SHP77 (cell line): Measurements from ENCODE around the gene SNX25.

Source experiments
- DNase-seq, 2 experiments: peaks; one replicate each; lab custom pipeline; 2025; lab: John Stamatoyannopoulos, UW

Gene SNX25

DNA sequence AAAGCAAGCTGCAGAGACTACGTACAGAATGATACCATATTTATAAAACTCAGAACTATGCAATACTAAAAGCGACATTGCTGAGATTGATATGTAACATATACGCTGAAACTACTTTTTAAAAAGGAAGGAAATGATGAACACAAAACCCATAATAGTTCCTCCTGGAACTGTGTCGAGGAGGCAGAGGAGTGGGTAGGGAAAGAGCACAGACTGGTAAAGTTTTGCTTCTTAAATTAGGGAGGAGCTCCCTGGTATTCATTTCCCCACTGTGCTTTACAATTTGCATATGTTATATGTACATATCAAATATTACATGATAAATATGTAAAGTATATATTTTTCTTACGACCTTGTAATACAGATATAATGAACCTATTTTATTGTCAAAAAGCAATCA, 202.5 kb downstream of the SNX25 start:
- DNase-seq = no peak

DNA sequence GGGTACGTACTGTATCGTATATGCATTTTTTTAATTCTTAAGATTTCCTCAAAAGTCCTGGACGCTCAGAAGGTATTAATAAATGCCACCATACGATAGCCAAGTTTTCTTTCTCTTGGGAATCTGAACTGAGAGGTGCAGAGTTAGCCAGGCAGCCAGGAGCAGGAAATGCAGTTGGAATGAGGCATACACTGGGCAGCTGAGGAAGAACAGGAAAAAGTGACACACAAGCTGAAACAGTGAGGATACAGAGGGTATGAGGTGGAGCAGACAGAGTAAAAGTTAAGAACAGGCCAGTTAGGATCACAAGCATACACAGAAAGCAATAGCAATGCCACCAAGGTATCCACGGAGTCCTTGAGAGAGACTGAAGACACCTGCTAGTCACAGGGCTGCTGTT, 203.0 kb downstream of the SNX25 start:
- no peak for DNase-seq
